GM18526 (cell line): ENCODE results near the gene ZFP1.

ENCODE experiments used
- POLR2A ChIP-seq: IDR thresholded peaks from 3 replicates; pipeline ENCODE4 v1.6.1; 2011; ENCODE audit not compliant: insufficient read length; ENCODE audit errors: extremely low read depth

The ZFP1 gene

DNA sequence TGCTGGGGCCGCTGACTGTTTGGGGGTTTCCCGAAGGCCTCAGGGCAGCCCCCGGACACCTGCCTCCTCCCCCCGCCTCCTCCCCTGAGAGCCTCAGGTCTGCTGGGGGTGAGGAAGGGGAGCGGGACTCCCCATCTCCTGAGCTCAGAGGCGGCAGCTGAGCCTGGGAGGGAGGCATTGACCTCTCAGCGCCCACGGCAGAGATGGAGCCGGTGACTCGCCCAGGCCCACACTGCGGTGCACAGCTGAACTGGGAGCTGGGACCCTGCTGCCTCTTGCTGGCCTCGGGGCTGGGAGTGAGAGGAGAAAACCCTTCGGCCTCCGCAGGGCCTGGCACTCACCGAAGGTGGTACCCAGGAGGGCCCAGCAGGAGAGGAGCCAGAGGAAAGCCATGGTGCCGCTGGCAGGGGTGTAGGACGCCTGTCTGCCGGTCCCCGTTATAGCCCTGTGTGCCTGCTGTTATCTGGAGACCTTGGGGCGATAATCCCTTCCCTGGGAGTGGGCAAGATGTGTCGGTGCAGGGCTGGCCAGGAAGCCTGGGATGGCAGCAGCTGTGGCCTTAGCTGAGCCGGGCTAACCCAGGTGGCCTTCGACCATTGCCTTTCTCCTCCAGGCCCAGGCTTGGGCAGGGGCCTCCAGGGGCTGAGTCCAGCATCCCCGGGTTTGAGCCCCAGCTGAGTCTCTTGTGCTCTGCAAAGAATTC is 58.6 kb downstream of the ZFP1 start, which contains the start of gene CTRB2:
Gene CTRB2, minus strand, starts transcription at position 413 of the 703 bp plus-strand sequence. Its CDS starts 20 bp downstream, at position 393.
- no peak for TF ChIP-seq POLR2A

DNA sequence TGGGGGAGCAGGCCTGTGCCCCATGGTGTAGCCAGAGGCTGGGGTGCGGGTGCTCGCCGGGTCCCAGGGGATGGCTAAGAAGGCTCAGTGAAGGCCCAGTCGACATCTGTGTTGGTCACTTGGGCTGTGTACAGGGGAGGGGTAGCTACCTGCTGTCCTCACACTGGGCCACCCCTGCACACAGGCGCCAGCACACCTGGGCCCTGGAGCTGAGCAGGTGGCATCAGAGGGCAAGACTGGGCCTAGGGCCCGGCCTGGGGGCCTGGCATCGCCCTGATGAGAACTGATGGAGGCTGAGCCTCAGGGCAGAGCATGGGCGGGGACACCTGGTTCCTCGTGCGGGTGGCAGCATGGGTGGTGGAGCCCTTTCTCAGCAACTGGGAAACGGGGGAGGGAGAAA is 59.5 kb downstream of the ZFP1 start:
- no peak for TF ChIP-seq POLR2A

DNA sequence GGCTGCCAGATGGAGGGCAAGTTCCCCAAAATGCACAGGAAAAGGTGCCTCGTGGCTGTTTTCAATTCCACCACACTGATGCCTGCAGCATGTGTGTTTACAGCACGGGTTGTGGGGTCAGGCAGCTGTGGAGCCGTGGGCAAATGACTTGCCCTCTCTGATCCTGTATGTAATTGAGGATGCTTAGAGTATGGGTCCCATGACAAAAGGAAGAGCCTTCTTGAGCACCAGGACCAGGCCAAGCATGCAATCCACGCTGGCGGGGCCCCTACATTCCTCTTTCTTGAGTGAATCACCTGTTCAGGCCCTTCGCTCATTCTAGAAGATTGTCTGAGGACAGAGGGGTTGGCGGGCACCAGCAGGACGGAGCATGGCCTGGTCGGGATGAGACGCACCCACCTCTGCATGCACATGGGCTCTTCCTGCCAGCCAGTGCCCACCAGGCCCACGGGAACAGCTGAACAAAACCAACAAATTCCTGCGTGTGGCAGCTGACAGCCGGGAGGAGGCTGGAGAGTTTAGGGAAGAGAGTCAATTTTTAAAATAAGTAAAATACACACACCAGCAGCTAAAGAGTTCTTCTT is 60.0 kb downstream of the ZFP1 start:
- no peak for TF ChIP-seq POLR2A

DNA sequence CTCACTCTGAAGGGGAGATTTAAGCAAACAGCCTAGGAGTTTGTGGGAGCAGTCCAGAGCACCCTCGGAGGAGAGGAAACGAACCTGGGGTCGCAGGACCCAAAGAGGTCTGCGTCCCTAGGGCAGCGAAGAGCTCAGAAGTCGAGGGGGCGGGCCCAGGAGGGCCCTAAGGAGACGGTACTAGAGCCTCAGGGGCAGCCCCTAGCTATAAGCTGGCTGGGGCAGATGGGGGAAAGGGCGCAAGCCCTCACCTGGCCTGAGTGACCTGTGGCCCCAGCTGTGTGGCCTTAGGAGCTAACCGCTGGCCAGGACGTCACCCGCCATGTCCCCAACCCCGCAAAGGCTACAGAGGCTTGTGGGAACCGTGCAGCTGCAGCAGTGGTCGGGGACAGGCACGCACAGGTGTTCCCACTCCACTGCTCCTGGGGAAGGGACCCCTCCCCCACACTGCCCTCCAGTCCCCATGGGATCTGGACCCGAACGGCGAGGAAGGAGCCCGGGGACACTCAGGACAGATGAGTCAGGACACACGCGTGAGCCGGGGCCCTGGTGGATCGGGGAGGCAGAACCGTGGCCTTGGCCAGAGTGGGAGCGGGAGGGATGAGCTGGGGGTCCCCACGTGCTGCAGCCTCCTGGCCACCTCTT is 60.7 kb downstream of the ZFP1 start:
- no peak for TF ChIP-seq POLR2A

DNA sequence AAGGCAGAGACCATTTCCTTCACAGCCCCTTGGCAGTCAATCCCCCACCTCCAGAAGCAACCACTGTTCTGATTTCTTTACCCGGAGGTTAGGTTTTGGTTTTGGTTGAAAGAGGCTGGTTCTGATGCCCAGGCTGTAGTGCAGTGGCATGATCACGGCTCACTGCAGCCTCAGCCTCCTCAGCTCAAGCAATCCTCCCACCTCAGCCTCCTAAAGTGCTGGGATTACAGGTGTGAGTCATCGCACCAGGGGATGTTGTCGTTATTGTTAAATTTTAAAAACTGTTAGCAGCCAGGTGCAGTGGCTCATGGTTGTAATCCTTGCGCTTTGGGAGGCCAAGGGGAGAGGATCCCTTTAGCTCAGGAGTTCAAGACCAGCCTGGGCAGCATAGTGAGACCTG is 61.6 kb downstream of the ZFP1 start:
- no peak for TF ChIP-seq POLR2A

DNA sequence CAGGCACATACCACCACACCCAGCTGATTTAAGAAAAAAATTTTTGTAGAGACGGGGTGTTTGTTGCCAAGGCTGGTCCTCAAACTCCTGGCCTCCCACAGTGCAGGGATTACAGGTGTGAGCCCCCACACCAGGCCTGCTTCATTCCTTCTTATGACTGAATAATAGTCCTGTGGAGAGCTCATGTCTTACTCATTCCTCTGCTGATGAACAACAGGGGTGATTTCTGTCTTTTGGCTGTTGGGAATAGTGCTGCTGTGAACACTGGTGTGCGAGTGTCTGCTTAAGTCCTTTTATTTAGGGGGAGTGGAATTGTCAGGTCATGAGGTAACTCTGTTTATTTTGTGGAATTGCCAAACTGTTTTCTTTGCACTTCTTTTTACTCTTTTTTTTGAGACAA is 67.8 kb downstream of the ZFP1 start:
- no peak for TF ChIP-seq POLR2A

DNA sequence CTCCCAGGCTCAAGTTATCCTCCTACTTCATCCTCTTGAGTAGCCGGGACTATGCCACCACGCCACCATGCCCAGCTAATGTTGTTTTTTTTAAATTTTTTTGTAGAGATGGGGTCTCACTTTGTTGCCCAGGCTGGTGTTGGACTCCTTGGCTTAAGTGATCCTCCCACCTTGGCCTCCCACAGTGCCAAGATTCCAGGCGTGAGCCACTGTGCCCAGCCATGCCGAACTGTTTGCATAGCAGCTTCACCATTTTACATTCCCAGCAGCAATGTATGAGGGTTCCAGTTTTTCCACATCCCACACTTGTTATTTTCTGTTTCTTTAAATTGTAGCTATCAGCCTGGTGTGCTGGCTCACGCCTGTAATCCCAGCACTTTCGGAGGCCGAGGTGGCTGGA is 68.3 kb downstream of the ZFP1 start:
- no peak for TF ChIP-seq POLR2A

DNA sequence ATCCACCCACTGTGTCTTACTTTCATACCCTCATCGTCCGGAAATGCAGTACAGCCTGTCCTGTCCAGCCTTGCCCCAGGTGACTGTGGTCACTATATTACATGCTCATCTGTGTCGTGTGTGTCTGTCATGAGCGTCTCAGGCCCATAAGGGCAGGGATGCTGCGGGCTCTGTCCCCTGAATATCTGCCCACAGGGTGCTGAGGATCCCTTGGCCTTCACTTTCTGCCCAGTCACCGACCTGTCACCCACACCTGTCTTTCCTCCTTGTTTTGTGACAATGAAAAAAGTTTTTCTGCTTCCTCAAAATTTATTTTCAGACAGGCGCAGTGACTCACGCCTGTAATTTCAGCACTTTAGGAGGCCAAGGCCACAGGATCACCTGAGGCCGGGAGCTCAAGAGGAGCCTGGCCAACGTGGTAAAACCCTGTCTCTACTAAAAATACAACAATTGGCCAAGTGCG is 69.1 kb downstream of the ZFP1 start:
- no peak for TF ChIP-seq POLR2A

DNA sequence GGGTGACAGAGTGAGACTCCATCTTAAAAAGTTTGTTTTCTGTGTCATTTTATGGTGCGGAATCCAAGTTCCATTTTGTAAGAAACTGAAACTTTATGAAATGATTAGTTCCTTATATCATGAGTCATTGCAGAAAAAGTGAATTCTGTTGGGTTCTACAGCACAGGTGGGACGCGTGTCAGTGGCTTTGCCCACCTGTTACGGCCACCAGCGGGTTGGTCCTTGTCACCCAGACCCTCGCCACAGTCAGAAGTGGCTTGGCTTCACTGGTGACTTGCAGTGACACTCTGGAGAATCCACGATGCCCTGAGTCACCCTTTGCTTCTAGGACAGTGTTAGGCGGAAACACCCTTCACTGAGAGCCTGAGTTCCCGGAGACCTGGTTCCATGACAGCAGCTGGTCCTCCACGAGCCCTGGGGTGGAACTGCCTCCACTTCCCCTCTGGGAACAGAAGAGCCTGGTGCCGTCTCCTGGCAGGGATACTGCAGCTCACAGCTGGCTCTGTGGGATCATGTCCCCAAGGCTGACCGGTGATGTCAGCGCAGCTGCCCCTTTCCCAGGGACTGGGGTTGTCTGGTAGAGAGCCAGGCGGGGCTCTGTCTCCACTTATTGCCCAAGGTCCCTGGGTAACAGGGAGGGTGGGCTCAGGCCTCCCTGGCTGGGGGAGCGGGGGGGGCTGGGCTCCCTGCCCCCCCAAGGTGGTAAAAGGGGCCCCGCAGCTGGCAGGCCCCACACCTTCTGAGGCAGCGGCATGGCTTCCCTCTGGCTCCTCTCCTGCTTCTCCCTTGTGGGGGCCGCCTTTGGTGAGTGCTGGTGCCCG is 70.1 kb downstream of the ZFP1 start, which contains the start of gene CTRB1:
Gene CTRB1, plus strand, starts transcription at position 733 of the 821 bp plus-strand sequence. Its CDS starts 20 bp downstream, at position 753.
- no peak for TF ChIP-seq POLR2A

DNA sequence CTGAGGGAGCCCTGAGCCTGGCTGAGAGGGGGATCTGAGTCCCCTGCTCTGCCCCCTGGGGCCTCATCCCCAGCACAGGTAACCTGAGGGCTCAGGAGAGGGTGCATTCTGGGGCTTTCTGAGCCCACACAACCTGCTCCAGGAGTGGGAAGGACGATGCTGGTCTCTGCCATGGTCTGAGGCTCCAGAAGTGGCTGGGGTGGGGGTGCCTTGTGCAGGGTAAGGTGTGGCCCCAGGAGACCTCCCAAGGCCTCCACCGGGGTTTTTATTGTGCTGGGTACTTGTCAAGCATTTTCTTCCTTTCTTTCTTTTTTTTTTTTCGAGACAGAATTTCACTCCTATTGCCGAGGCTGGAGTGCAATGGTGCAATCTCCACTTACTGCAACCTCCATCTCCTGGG is 70.8 kb downstream of the ZFP1 start:
- TF ChIP-seq POLR2A, result no peak

DNA sequence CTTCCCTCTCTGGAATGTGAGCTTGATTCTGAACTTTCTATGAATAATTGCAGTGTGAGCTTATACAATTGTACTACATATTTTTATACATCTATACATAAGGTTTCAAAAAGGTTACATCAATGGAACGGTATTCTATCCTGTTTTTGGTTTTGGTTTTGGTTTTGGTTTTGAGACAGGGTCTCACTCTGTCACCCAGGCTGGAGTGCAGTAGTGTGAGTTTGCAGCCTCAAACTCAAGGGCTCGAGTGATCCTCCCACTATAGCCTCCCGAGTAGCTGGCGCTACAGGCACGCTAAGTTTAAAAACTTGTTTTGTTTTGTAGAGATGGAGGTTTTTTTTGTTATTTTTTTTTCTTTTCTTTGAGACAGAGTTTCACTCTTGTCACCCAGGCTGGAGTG is 71.5 kb downstream of the ZFP1 start:
- TF ChIP-seq POLR2A, result no peak
